Osteoblast (primary cell): ENCODE results near the gene TESK2. TPM values are rescaled to one million over a fixed set of nuclear protein-coding genes. Genes with fewer than 3 reads are reported as not detected.

Experiments
- DNase-seq: peaks from one replicate; pipeline ENCODE4 v3.0.0; 2011; ENCODE audit warnings: low spot score, mixed read lengths; ENCODE audit not compliant: insufficient read length; ENCODE audit errors: missing footprints
- H2AFZ ChIP-seq: 2 replicates; pipeline ENCODE4 v1.6.0; 2011; ENCODE audit warnings: mild to moderate bottlenecking, low read length
- H3K27ac ChIP-seq: 2 replicates; pipeline ENCODE4 v1.5.1; 2011; ENCODE audit warnings: mild to moderate bottlenecking, low read depth, low read length, moderate library complexity
- H3K27me3 ChIP-seq: 2 replicates; pipeline ENCODE4 v1.6.0; 2012; ENCODE audit warnings: mild to moderate bottlenecking, control low read depth, inconsistent platforms, low read length, moderate library complexity; ENCODE audit not compliant: insufficient read depth
- H3K36me3 ChIP-seq: 2 replicates; pipeline ENCODE4 v1.5.1; 2011; ENCODE audit warnings: mild to moderate bottlenecking, low read length, control low read depth, moderate library complexity; ENCODE audit not compliant: insufficient read depth
- H3K4me1 ChIP-seq: 2 replicates; pipeline ENCODE4 v1.5.1; 2011; ENCODE audit warnings: mild to moderate bottlenecking, low read length, control low read depth, moderate library complexity; ENCODE audit not compliant: insufficient read depth
- H3K4me2 ChIP-seq: 2 replicates; pipeline ENCODE4 v1.6.0; 2011; ENCODE audit warnings: mild to moderate bottlenecking, low read length; ENCODE audit not compliant: insufficient read depth
- H3K4me3 ChIP-seq: fragments of 200-600 bp; sonication (generic); 3 replicates; pipeline ENCODE4 v1.5.1; 2012; ENCODE audit warnings: mild to moderate bottlenecking, low read length, inconsistent platforms; ENCODE audit not compliant: insufficient read depth
- H3K79me2 ChIP-seq: 2 replicates; pipeline ENCODE4 v1.6.0; 2012; ENCODE audit warnings: mild to moderate bottlenecking, low read length, control low read depth, inconsistent platforms; ENCODE audit not compliant: insufficient read depth
- H3K9me3 ChIP-seq: 2 replicates; pipeline ENCODE4 v1.5.1; 2011; ENCODE audit warnings: low read depth, low read length, control low read depth
- H4K20me1 ChIP-seq: 2 replicates; pipeline ENCODE4 v1.6.0; 2012; ENCODE audit warnings: mild to moderate bottlenecking, low read length, control low read depth; ENCODE audit not compliant: insufficient read depth
- CTCF ChIP-seq: IDR thresholded peaks from 2 replicates; pipeline ENCODE4 v1.5.1; 2011; ENCODE audit warnings: mild to moderate bottlenecking, low read depth, low read length, moderate library complexity; ENCODE audit errors: extremely low read depth
- total RNA-seq: library from RNA; depleted of rRNA; stranded (reverse); fragments of >200 nt; gene quantifications from 2 replicates; pipeline ENCODE4 v1.2.3, GENCODE V29; 2012

Gene TESK2
- total RNA-seq, 1 donor: 5.4 TPM

GRCh38 chr1:45444609-45445131, 46.3 kb downstream of the TESK2 start:
- Histone ChIP-seq H4K20me1 (no peaks in the 10 kb centered on the region), H3K27ac (no peak overlapping the region), H3K4me2 (no peak overlapping the region), H3K4me1 (peaks cover 8% of the 10 kb centered on the region), H3K36me3 (no peaks in the 10 kb centered on the region), H3K4me3 (no peak overlapping the region), H3K9me3 (no peaks in the 10 kb centered on the region), H3K79me2 (no peaks in the 10 kb centered on the region), H3K27me3 (no peaks in the 10 kb centered on the region), H2AFZ (no peak overlapping the region)
- TF ChIP-seq CTCF: no peak
- no peak for DNase-seq

GRCh38 chr1:45443580-45444446, 47.1 kb downstream of the TESK2 start:
- no peaks in the 10 kb centered on the region for H3K79me2 ChIP-seq
- H3K36me3 ChIP-seq: no peaks in the 10 kb centered on the region
- no peak overlapping the region for H3K4me2 ChIP-seq
- no peak for TF ChIP-seq CTCF
- H2AFZ ChIP-seq: no peak overlapping the region
- no peak overlapping the region for H3K4me3 ChIP-seq
- no peaks in the 10 kb centered on the region for H4K20me1 ChIP-seq
- no peaks in the 10 kb centered on the region for H3K27me3 ChIP-seq
- no peak for DNase-seq
- peaks cover 8% of the 10 kb centered on the region for H3K4me1 ChIP-seq
- H3K27ac ChIP-seq: no peak overlapping the region
- no peaks in the 10 kb centered on the region for H3K9me3 ChIP-seq

- no peaks in the 10 kb centered on the region for H3K27me3 ChIP-seq
- H3K4me3 ChIP-seq: no peak overlapping the region
- H3K79me2 ChIP-seq: no peaks in the 10 kb centered on the region
- no peak overlapping the region for H2AFZ ChIP-seq
- no peaks in the 10 kb centered on the region for H3K36me3 ChIP-seq
- peaks cover 8% of the 10 kb centered on the region for H3K4me1 ChIP-seq
- peak; percentile 85 for DNase-seq
- no peak overlapping the region for H3K27ac ChIP-seq
- no peaks in the 10 kb centered on the region for H4K20me1 ChIP-seq
- TF ChIP-seq CTCF: no peak
- no peaks in the 10 kb centered on the region for H3K9me3 ChIP-seq
- peak overlapping the region; percentile 14 for H3K4me2 ChIP-seq
Observed at GRCh38 chr1:45442272-45442671, 48.7 kb downstream of the TESK2 start.

- no peaks in the 10 kb centered on the region for H4K20me1 ChIP-seq
- no peak overlapping the region for H3K27ac ChIP-seq
- H3K27me3 ChIP-seq: no peaks in the 10 kb centered on the region
- peaks cover 3% of the 10 kb centered on the region for H3K4me1 ChIP-seq
- no peaks in the 10 kb centered on the region for H3K79me2 ChIP-seq
- no peak for DNase-seq
- no peak for TF ChIP-seq CTCF
- H2AFZ ChIP-seq: no peak overlapping the region
- no peaks in the 10 kb centered on the region for H3K36me3 ChIP-seq
- H3K9me3 ChIP-seq: no peaks in the 10 kb centered on the region
- H3K4me2 ChIP-seq: no peak overlapping the region
- H3K4me3 ChIP-seq: no peak overlapping the region
Observed at GRCh38 chr1:45437323-45437722, 53.6 kb downstream of the TESK2 start.
